K562 (cell line): ENCODE data around the gene AKNA. TPM values are rescaled to one million over a fixed set of nuclear protein-coding genes. Genes with fewer than 3 reads are reported as not detected.
A peak's percentile ranks its signal among the peaks of the same experiment; 100 is the strongest.

ENCODE experiments used
- ATAC-seq: fragments of 200-7000 bp; cut with Tn5 transposase; 3 replicates; pipeline ENCODE4 v1.9.1; 2020; ENCODE audit warnings: moderate library complexity
- BruUV-seq: library from RNA; stranded (reverse); fragments of 400-500 nt; replicated peaks from 2 replicates; lab custom pipeline; 2021; lab: Mats Ljungman, UMichigan
- CTCF ChIA-PET: fragments of 300-600 bp; formaldehyde crosslinking; extraction: SDS; loops from one replicate; lab custom pipeline; 2021; ENCODE audit warnings: low intra/inter-chr PET ratio; lab: Yijun Ruan, JAX
- POLR2A ChIA-PET: fragments of 300-600, 350-650 bp; sonication (Branson Sonifier 250); formaldehyde crosslinking; extraction: SDS; loops from one replicate; lab custom pipeline; 2021; ENCODE audit warnings: antibody characterized with exemption, inconsistent platforms; lab: Yijun Ruan, JAX
- DNase-seq, 4 experiments: peaks; one replicate each; pipeline versions ENCODE4 v3.0.0 to v3.0.0-alpha.2; 2011 to 2018; ENCODE audit warnings: low spot score in 3 of 4, mixed read lengths in 3 of 4; ENCODE audit errors: extremely low read depth in 1 of 4
- FAIRE-seq: peaks from 2 replicates; lab custom pipeline; 2011; peaks lifted over from hg19 to GRCh38; lab: Jason Lieb, UNC
- H2AFZ ChIP-seq: 2 replicates; pipeline ENCODE4 v1.6.0; 2011; ENCODE audit warnings: low read depth, low read length, control low read depth, inconsistent platforms
- H3K27ac ChIP-seq: fragments of 200-600 bp; 3 replicates; pipeline ENCODE4 v1.8.0; 2011; ENCODE audit warnings: low read depth, mild to moderate bottlenecking, control low read depth, inconsistent platforms, low read length, moderate library complexity, mixed read lengths; ENCODE audit errors: extremely low read depth
- H3K27me3 ChIP-seq, 2 experiments: fragments of 300-600 bp in 1 of 2; 2 replicates in 1 of 2; 3 replicates in 1 of 2; pipeline versions ENCODE4 v1.6.0 to v1.8.0; 2011; ENCODE audit warnings: inconsistent platforms in 2 of 2, low read length in 2 of 2, mild to moderate bottlenecking in 1 of 2, mixed read lengths in 1 of 2, moderate library complexity in 1 of 2; ENCODE audit not compliant: control insufficient read depth in 2 of 2, insufficient read depth in 2 of 2
- H3K36me3 ChIP-seq: fragments of 300-600 bp; 3 replicates; pipeline ENCODE4 v1.8.0; 2011; ENCODE audit warnings: mild to moderate bottlenecking, low read length, inconsistent platforms; ENCODE audit not compliant: control insufficient read depth, insufficient read depth
- H3K4me1 ChIP-seq, 2 experiments: fragments of 200-600 bp in 1 of 2; replicated peaks in 1 of 2; 2 replicates in 1 of 2; 3 replicates in 1 of 2; pipeline versions ENCODE4 v1.5.1 to v1.8.0; 2011; ENCODE audit warnings: inconsistent platforms in 2 of 2, low read length in 2 of 2, mild to moderate bottlenecking in 1 of 2, mixed read lengths in 1 of 2, moderate library complexity in 1 of 2; ENCODE audit not compliant: control insufficient read depth in 2 of 2, insufficient read depth in 2 of 2
- H3K4me2 ChIP-seq: 2 replicates; pipeline ENCODE4 v1.6.1; 2011; ENCODE audit warnings: low read length, control low read depth, inconsistent platforms, mixed read lengths; ENCODE audit not compliant: insufficient read depth
- H3K4me3 ChIP-seq: fragments of 200-600 bp; sonication (generic), shearing (Covaris generic); 2 replicates; pipeline ENCODE4 v1.5.1; 2016; ENCODE audit warnings: control low read depth, inconsistent platforms
- H3K79me2 ChIP-seq: fragments of 200-600 bp; 3 replicates; pipeline ENCODE4 v1.8.0; 2011; ENCODE audit warnings: low read length, inconsistent platforms; ENCODE audit not compliant: control insufficient read depth, insufficient read depth
- H3K9ac ChIP-seq, 2 experiments: 2 replicates each; pipeline versions ENCODE4 v1.6.0 to v1.6.1; 2011; ENCODE audit warnings: low read depth in 2 of 2, low read length in 2 of 2, control low read depth in 1 of 2, inconsistent platforms in 1 of 2, mild to moderate bottlenecking in 1 of 2, mixed read lengths in 1 of 2; ENCODE audit not compliant: insufficient read depth in 1 of 2
- H3K9me1 ChIP-seq: one replicate; pipeline ENCODE4 v1.6.0; 2011; ENCODE audit warnings: inconsistent platforms, mild to moderate bottlenecking, low read length, moderate library complexity; ENCODE audit not compliant: control insufficient read depth, insufficient read depth
- H3K9me3 ChIP-seq: replicated peaks from 2 replicates; pipeline ENCODE4 v1.5.1; 2011; ENCODE audit warnings: low read depth, low read length, inconsistent platforms; ENCODE audit not compliant: control insufficient read depth, insufficient read depth
- H4K20me1 ChIP-seq: replicated peaks from 2 replicates; pipeline ENCODE4 v1.6.1; 2011; ENCODE audit warnings: low read length, inconsistent platforms, mixed read lengths; ENCODE audit not compliant: control insufficient read depth, insufficient read depth
- EGR1 ChIP-seq: fragments of 450-650 bp; conservative IDR thresholded peaks from 2 replicates; pipeline ENCODE4 v1.6.1; 2017; ENCODE audit warnings: mild to moderate bottlenecking
- HBP1 ChIP-seq: fragments of 450-650 bp; formaldehyde crosslinking; IDR thresholded peaks from 2 replicates; pipeline ENCODE4 v1.4.0; 2022; ENCODE audit warnings: missing genetic modification characterization
- SMAD4 ChIP-seq: fragments of 250-450 bp; sonication (Bioruptor Pico); conservative IDR thresholded peaks from 2 replicates; pipeline ENCODE4 v1.8.0; 2021; ENCODE audit warnings: inconsistent platforms, mild to moderate bottlenecking, moderate library complexity
- WHSC1 ChIP-seq: IDR thresholded peaks from one replicate; pipeline ENCODE4 v1.6.1; 2012; ENCODE audit warnings: low read length, control low read depth, inconsistent platforms
- WGBS: fragments of 100-300 bp; shearing (Covaris generic); methylation state at CpG from one replicate; pipeline ENCODE4 v1.1.6; 2016; ENCODE audit warnings: low coverage, mixed read lengths; ENCODE audit not compliant: insufficient coverage; ENCODE audit errors: missing lambda C conversion rate; 5-methylcytosine and 5-hydroxymethylcytosine counted together
- in situ Hi-C: fragments of 300-500 bp; cut with MboI; formaldehyde crosslinking; loops from 4 replicates; pipeline ENCODE4 v1.15.0; 2018; ENCODE audit warnings: inconsistent platforms, mixed read lengths
- intact Hi-C: fragments of 100-400 bp; cut with micrococcal nuclease; formaldehyde crosslinking; loops from 2 replicates; pipeline ENCODE4 v1.14.2; 2022
- polyA plus RNA-seq, 8 experiments: library from polyadenylated mRNA; depleted of rRNA in 4 of 8; stranded (reverse) in 5 of 8; unstranded in 3 of 8; fragments of >200 nt; fragmentation: Nextera tagmentation in 2 of 8; fragmentation: Illumina TruSeq in 1 of 8; extraction: Ambion mirVana in 2 of 8; extraction: Trizol in 1 of 8; gene quantifications; 2 replicates each; pipeline versions ENCODE4 v1.2.1 to v1.2.3, GENCODE V29; 2011 to 2014; ENCODE audit warnings: inconsistent platforms in 1 of 8, missing spikeins in 1 of 8
- total RNA-seq, 7 experiments: library from RNA; depleted of rRNA in 6 of 7; stranded (reverse); fragments of >200 nt in 6 of 7; fragmentation: Illumina TruSeq in 2 of 7; extraction: Trizol in 2 of 7; gene quantifications; 2 replicates each; pipeline versions ENCODE4 v1.2.1 to v1.2.3, GENCODE V29; 2011 to 2021; ENCODE audit warnings: low replicate concordance in 1 of 7

Gene AKNA
- total and polyA plus RNA-seq, 9 of the 15 experiments (the other 6 are each of a cell fraction or from before 2014, with no cell fraction given) = 0.29 to 20.5 (median 3.9) TPM

DNA sequence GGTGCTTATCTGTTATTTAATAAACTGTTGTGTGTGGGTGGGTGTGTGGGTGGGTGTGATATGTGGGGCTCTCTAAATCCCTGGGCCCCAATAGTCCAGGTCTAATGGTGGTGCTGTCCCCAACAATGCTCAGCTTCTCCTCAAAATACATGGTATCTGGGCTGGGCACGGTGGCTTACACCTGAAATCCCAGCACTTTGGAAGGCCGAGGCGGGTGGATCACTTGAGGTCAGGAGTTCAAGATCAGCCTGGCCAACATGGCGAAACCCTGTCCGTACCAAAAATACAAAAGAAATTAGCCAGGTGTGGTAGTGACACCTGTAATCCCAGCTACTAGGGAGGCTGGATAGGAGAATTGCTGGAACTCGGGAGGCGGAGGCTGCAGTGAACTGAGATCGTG, 69.4 kb downstream of the AKNA start:
- Histone ChIP-seq H3K4me2 (no peak overlapping the region), H3K4me1 (no peaks in the 10 kb centered on the region; a peak in 1 of 5 replicates), H3K9me1 (no peaks in the 10 kb centered on the region), H3K9me3 (no peaks in the 10 kb centered on the region), H3K27me3 (peaks cover 4 to 25% of the 10 kb centered on the region in 2 experiments; a peak in 3 of 5 replicates), H3K36me3 (no peaks in the 10 kb centered on the region), H3K4me3 (no peak overlapping the region)
- 69% methylated on average over 6 of the region's 8 CpGs for WGBS
- FAIRE-seq = no peak
- DNase-seq = no peak
- in situ Hi-C loops = no loop called here
- TF ChIP-seq WHSC1 (no peak), HBP1 (no peak), EGR1 (0 out of 2 replicates have a peak, but pooled peaks have one; percentile 5)
- TF ChIP-seq, all 486 proteins: peak for 1
- intact Hi-C loops = no loop called here
- ChIA-PET CTCF (no interaction called here), POLR2A (no interaction called here)
- H3K9ac ChIP-seq = no peak overlapping the region
- no TSS peak for BruUV-seq
- no peak overlapping the region for H2AFZ ChIP-seq
- no peaks in the 10 kb centered on the region for H4K20me1 ChIP-seq
- no peaks in the 10 kb centered on the region for H3K79me2 ChIP-seq
- ATAC-seq = no peak
- no peak overlapping the region for H3K27ac ChIP-seq

- peak; percentile 54 for ATAC-seq
- no peak overlapping the region for H3K4me2 ChIP-seq
- H3K27me3 ChIP-seq = peaks cover 7 to 25% of the 10 kb centered on the region in 2 experiments; a peak in 4 of 5 replicates
- no peaks in the 10 kb centered on the region for H3K79me2 ChIP-seq
- DNase-seq = no peak
- no peak overlapping the region for H3K9ac ChIP-seq
- H4K20me1 ChIP-seq = no peaks in the 10 kb centered on the region
- ChIA-PET CTCF (no interaction called here), POLR2A (no interaction called here)
- H3K27ac ChIP-seq = no peak overlapping the region
- H2AFZ ChIP-seq = no peak overlapping the region
- WGBS = 22% methylated on average over 8 of the region's 8 CpGs
- H3K9me3 ChIP-seq = no peaks in the 10 kb centered on the region
- H3K4me3 ChIP-seq = no peak overlapping the region
- intact Hi-C loops = no loop called here
- in situ Hi-C loops = no loop called here
- no TSS peak for BruUV-seq
- H3K36me3 ChIP-seq = no peaks in the 10 kb centered on the region
- no peaks in the 10 kb centered on the region for H3K9me1 ChIP-seq
- H3K4me1 ChIP-seq = no peaks in the 10 kb centered on the region; a peak in 1 of 5 replicates
- no peak for FAIRE-seq
- peak; percentile 44; the same call in 1 of the 2 replicates for TF ChIP-seq SMAD4 (CRISPR knock-in tag)
These were observed 70.0 kb downstream of the AKNA start for GRCh38 chr9:114317665-114318357.
